Upper lobe of left lung (tissue), 4 donors: Measurements from ENCODE around the gene TNFSF11.

Experiments used
- POLR2A ChIP-seq, 4 donors: fragments of 450-650 bp; IDR thresholded peaks; one replicate each; pipeline ENCODE4 v1.5.1; 2016 to 2017; ENCODE audit warnings: antibody characterized with exemption in 4 of 4, mild to moderate bottlenecking in 2 of 4
- POLR2AphosphoS5 ChIP-seq, 2 donors: sonication (generic); formaldehyde crosslinking; IDR thresholded peaks; one replicate each; pipeline ENCODE4 v1.5.1; 2017; ENCODE audit warnings: antibody characterized with exemption in 2 of 2

DNA sequence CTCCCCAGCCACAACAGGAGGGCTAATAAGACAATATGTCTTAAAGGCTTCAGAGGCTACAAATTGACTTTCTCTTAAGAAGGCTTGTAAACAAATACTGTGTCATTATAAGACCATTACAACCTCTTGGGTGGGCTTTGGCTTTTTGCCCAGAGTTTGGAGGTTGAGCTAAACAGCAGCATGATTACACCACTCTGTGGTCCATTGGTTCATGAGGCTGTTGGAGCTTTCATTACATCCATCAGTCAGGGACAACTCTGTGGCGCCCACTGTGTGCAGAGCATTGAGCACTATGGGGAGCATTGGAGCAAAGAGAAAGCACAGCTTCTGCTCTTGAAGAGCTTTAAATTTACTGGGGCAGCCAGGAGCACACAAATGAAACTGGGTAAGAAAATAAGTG is 75.9 kb downstream of the TNFSF11 start:
- TF ChIP-seq POLR2AphosphoS5 (IDR thresholded peaks at IDR 0.05) (no peak), POLR2A (IDR thresholded peaks at IDR 0.05) (no peak)
